Measurements from ENCODE around the gene NEDD4L.
A peak's percentile ranks its signal among the peaks of the same experiment; 100 is the strongest.
"Not testable (repeated sequence)": the region's sequence is repeated elsewhere in the genome, so short reads cannot be mapped to it uniquely, and the experiment has no call there.

Gene NEDD4L

GRCh38 chr18:58043491-58044369 is at the start of gene NEDD4L:
NEDD4L (plus strand) TSS chr18:58044226; CDS start chr18:58044661, 435 bp downstream.
- peak; percentile 84 to 90 for DNase-seq

GRCh38 chr18:57995331-57995730 is 48.7 kb upstream of the NEDD4L start:
- DNase-seq, result no peak

- not testable (repeated sequence) for DNase-seq
These were observed 47.1 kb upstream of the NEDD4L start for GRCh38 chr18:57996894-57997293.

GRCh38 chr18:57997820-57998219 is 46.2 kb upstream of the NEDD4L start:
- no peak for DNase-seq

- no peak for DNase-seq
These were observed 45.6 kb upstream of the NEDD4L start for GRCh38 chr18:57998461-57998860.

- no peak for DNase-seq
These were observed 39.7 kb upstream of the NEDD4L start for GRCh38 chr18:58004317-58004716.

GRCh38 chr18:58005011-58005410 is 39.0 kb upstream of the NEDD4L start:
- no peak for DNase-seq

GRCh38 chr18:58005885-58006523 is 38.0 kb upstream of the NEDD4L start:
- no peak for DNase-seq

- no peak for DNase-seq
These were observed 34.9 kb upstream of the NEDD4L start for GRCh38 chr18:58009166-58009565.

- DNase-seq, result no peak
These were observed 33.8 kb upstream of the NEDD4L start for GRCh38 chr18:58010265-58010664.

GRCh38 chr18:58012356-58012755 is 31.7 kb upstream of the NEDD4L start:
- DNase-seq, result no peak

GRCh38 chr18:58013241-58014211 is 30.5 kb upstream of the NEDD4L start:
- no peak for DNase-seq

- no peak for DNase-seq
These were observed 28.8 kb upstream of the NEDD4L start for GRCh38 chr18:58015065-58015780.

GRCh38 chr18:58017267-58017666 is 26.8 kb upstream of the NEDD4L start:
- DNase-seq, result no peak

- no peak for DNase-seq
These were observed 23.4 kb upstream of the NEDD4L start for GRCh38 chr18:58020567-58021107.

- no peak for DNase-seq
These were observed 22.5 kb upstream of the NEDD4L start for GRCh38 chr18:58021504-58021903.

- no peak for DNase-seq
These were observed 20.9 kb upstream of the NEDD4L start for GRCh38 chr18:58023108-58023507.

- no peak for DNase-seq
These were observed 19.9 kb upstream of the NEDD4L start for GRCh38 chr18:58024139-58024538.

GRCh38 chr18:58025205-58025604 is 18.8 kb upstream of the NEDD4L start:
- DNase-seq, result no peak

GRCh38 chr18:58025733-58026132 is 18.3 kb upstream of the NEDD4L start:
- DNase-seq, result no peak

GRCh38 chr18:58026395-58026794 is 17.6 kb upstream of the NEDD4L start:
- DNase-seq, result no peak

GRCh38 chr18:58026857-58027256 is 17.2 kb upstream of the NEDD4L start:
- no peak for DNase-seq
